ENCODE data around the gene AKAP13.
"Not testable (repeated sequence)": the region's sequence is repeated elsewhere in the genome, so short reads cannot be mapped to it uniquely, and the experiment has no call there.

The AKAP13 gene

DNA sequence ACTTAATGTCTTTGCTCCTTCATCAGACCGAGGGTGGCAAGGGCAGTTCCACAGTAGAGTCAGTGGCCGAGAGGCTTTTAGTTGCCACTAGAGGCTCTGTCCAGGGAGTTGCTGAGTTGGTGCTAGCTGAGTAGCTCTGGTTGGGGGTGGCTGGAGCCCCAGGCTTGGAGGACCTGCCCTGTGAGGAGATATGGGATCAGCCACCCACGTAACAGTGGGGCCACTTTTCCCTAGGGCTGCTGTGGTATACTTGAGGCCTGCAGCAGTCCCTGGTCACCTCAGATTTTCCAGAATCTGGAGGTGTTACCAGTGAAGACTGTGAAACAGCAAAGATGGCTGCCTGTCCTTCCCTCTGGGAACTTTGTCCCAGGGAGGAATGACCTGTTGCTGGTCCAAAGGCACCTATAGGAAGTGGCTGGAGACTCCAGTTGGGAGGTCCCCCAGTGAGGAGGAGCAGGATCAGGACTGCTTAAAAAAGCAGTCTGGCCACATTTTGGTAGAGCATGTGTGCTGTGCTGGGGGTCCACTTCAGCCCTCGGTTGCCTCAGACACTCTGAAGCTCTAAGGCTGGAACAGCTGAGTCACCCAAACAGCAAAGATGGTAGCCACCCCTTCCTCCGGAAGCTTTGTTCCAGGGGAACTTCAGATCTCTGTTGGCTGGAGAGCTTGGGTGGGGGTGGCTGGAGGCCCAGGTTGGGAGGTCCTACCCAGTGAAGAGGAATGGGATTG is 72.9 kb downstream of the AKAP13 start:
- no peak for DNase-seq

DNA sequence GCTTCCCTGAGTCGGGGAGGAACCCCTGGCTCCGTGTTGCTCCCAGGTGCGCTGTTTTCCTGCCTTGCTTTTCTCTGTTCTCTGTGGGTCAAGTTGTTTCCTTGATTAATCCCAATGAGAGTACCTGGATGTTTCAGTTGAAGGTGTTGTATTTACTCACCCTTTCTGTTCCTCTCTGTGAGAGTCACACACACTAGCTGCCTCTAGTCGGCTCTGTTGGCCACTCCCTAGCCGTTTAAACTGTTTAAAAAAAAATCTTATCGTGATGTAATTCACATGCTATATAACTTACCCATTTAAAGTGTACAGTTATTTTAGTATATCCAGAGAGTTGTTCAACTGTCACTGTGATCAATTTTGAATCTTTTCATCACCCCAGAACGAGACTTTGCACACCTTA is 74.0 kb downstream of the AKAP13 start:
- no peak for DNase-seq

DNA sequence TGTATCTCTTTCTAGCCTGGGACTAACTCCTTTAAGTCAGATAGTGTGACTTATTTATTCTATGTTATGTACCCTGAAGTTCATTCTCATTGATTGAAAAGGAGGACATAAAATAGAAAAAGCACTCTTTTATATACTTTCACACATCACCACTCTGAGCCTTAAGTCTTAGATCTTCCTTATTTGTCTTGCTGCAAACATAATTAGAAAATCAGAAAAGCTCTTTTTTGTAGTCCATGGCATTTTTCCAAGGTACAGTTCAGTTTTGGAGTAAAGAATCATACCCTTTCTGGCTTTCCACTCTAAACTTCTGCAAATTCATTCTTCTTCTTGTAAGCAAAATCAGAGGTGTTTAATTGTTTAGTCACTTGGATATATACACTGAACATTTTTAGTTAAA is 75.5 kb downstream of the AKAP13 start:
- no peak for DNase-seq

GRCh38 chr15:85456798-85457197 is 76.4 kb downstream of the AKAP13 start:
- DNase-seq, result no peak

DNA sequence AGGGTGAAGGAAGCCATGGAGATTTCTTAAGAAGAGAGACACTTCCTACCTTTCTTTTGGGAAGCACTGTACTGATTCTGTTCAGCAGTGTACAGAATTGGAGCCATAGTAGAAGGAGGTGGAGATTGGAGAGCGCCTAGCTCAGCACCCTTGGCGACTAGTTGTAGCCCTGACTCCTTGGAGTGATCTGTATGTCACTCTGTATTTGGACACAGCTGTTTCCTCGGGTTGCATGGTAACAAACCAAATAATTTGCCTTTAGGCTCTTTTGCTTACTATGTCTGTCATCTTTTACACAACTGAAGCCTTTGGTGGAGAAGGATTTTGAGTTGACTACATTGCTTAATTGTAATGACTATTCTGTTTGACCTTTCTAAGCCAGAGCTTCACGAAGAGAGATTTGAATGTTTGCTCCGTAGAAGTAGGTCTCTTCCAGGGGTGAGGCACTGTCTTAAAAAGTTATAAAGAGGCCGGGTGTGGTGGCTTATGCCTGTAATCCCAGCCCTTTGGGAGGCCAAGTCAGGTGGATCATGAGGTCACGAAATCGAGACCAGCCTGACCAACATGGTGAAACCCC is 77.1 kb downstream of the AKAP13 start:
- no peak for DNase-seq

- DNase-seq, result no peak
Measured at GRCh38 chr15:85458764-85459163, 78.4 kb downstream of the AKAP13 start.

GRCh38 chr15:85462029-85462428 is 81.6 kb downstream of the AKAP13 start:
- no peak for DNase-seq

- no peak for DNase-seq
Measured at GRCh38 chr15:85463276-85463892, 83.0 kb downstream of the AKAP13 start.

DNA sequence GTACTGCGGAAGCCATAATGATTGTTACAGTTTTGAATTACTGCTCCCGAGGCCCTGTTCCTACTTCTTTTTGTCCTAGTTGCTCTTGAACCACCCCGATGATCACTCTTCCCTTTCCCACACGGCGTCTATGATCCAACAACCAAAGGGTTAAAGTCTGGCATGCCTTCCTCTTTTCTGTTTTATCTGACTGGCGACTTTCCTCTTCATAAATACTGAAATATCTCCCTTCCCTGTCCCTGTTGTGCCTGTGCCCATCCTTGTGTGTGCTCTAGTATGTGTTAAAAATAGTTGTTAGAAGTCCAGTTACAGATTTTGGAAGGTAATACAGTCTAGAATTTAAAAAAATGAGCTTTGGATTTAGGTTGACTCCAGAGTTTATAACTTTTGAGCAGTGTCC is 83.6 kb downstream of the AKAP13 start:
- no peak for DNase-seq

GRCh38 chr15:85464471-85464870 is 84.1 kb downstream of the AKAP13 start:
- no peak for DNase-seq

GRCh38 chr15:85470563-85471271 is 90.3 kb downstream of the AKAP13 start:
- no peak for DNase-seq

- no peak for DNase-seq
Measured at GRCh38 chr15:85472349-85472748, 91.9 kb downstream of the AKAP13 start.

- DNase-seq, result no peak
Measured at GRCh38 chr15:85473455-85473854, 93.1 kb downstream of the AKAP13 start.

DNA sequence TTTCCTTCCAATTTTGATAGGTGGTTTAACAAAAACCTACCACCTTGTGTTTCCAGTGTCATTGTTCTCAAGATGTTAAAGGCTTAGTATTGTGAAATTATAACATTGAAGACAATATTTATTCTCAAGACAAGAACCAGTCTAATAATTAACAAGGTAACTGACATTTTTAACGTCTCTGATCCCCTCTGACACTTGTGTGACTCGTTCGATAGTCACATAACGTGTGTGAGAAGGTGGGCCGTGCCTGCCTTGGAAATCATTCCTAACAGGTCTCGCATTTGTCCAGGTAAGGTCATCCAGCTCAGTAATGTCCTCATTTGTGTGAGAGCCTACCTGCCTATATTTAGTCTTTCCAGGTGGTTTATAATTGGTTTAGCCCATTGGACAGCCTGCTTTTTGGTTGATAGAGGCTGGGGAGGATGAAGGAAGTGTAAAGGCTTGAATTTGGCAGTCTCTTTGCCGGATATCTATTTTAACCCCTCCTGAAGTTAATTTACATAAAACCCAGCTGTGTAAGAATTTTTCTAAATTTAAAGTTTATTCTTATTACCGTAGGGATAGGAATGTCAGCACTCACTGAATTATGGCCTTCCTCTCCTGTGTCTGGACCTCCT is 94.4 kb downstream of the AKAP13 start:
- DNase-seq, result no peak

GRCh38 chr15:85475317-85475701 is 94.9 kb downstream of the AKAP13 start:
- no peak for DNase-seq

DNA sequence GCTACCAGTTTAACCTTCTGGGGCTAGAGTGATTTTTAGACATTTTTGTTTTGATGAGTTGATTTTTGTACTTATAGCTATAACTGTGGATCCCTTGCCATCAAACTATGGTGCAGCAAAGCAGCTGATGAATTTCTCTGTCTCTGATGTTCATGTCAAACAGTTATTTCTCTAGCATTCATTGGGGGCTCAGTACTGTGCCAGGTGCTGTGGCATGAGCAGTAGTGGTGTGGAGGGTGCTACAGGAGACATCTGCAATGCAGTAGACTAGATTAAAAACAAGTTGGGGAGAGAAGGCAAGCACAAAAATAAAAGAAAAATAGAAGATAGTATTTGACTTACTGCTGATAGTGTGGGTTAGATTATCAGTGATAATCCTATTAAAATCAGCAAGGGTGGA is 95.3 kb downstream of the AKAP13 start:
- no peak for DNase-seq

GRCh38 chr15:85477061-85477460 is 96.7 kb downstream of the AKAP13 start:
- no peak for DNase-seq

- no peak for DNase-seq
Measured at GRCh38 chr15:85477730-85478129, 97.3 kb downstream of the AKAP13 start.

- DNase-seq, result no peak
Measured at GRCh38 chr15:85479071-85479647, 98.8 kb downstream of the AKAP13 start.

DNA sequence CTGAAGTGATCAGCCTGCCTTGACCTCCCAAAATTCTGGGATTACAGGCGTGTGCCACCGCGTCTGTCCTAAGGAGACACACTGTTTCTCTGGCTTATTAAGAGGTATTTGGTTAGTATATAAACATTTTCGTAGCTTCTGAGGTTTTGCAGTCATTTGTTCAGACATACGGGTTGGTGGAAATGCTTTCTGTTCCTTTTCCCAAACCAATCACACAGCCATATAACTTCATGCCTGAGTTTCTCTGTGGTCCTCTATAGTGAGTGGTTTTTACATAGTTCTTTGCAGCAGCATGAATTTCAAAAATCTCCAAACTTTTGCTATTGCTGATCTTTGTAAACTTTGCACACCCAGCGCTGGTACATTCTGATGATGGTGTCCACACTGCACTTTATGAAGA is 100.5 kb downstream of the AKAP13 start:
- DNase-seq, result no peak

DNA sequence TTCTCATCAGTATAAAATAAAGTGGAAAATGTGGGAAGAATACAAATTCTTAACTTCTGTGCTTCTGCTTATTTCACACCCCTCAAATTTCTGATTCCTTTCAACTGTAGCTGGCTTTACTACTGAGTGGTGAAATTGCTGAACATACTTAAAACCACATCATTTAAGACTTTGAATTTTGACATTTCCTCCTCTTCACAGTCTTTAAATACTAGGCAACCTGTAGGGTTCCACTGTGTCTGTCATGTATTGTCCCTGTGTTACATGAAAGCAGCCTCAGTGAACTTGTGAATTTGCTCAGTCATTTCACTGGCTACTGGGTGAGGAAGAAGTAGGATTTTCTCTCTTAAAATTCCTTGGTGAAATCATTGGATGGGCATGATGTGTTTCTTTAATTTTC is 101.1 kb downstream of the AKAP13 start:
- not testable (repeated sequence) for DNase-seq

DNA sequence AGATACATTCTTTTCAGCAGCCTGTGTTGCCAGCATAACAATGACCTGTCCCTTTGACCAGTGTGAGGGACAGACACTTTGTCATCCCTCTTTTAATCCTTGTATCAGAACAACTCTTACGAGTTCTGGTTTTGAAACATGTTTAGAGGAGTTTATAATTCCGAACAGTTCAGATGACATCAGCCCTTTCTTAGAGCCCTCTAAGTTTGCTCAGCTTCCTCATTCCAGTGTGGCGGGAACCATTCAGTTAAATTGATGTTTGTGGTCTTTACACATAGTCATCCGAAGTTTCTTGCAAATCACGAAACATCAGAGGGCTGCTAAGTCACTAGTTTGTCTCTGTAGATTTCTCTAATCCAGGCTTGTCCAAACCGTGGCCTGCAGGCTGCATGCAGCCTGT is 102.5 kb downstream of the AKAP13 start:
- DNase-seq, result no peak

DNA sequence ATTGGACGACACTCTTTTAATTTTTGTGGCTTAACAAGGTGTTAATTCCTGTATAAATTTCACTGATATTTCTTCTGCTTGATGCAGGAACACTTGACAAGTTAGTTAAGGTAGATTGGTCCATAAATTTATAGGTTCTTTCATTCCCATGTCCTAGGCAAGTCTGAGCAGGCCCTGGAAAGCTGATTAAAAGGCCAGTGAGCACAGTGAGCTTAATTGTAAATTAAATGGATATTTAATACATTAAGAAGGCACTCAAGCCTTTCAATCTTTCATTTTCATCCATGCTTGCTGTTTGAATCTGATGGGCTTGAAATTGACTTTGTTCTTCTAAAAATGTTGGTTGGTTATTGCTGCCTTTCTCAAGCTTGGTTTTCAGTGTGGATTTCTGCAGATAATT is 103.6 kb downstream of the AKAP13 start:
- DNase-seq, result not testable (repeated sequence)
